ENCODE data around the gene CARHSP1.
A peak's percentile ranks its signal among the peaks of the same experiment; 100 is the strongest.

Gene CARHSP1

DNA sequence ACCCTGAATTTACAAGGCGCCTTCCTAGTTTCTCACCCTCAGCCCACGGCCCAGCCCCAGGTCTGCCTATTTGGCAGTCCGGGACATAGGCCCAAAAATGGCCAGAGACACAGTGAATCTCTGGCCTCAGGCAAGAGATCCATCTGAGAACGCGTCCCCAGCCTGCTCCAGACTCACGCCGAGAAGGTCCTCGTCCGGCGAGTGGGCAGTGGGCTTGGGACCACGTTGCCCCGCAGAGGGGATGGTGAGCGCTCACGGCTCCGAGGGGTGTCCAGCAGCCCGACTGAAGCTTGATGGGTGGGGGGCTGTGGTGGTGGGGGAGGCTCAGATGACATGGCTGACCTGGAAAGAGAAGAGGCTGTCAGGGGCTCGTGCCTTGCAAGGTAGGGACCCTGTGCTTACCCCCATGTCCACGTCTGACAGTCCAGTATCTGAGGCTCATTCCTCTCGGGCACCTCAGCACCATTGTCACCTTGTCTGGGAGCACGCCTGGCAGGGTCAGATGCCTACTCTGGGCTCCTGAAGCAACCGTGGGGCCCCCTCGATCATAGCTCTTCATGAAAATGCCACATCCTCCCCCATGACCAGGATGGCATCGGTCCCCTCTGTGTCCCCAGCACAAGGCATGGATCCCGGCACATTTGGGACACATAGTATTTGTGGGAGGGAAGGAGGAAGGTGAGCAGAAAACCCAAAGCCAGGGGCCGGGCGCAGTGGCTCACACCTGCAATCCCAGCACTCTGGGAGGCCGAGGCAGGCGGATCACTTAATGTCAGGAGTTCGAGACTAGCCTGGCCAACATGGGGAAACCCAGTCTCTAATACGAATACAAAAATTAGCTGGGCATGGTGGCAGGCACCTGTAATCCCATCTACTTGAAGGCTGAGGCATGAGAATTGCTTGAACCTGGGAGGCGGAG lies 9.6 kb downstream of the CARHSP1 start:
- DNase-seq (ENCODE audit: low read depth in 2 of 2), result no peak
- H3K4me3 ChIP-seq (replicated peaks in 1 of 2; ENCODE audit: low read depth in 2 of 2, low read length in 2 of 2), result no peak overlapping the region

DNA sequence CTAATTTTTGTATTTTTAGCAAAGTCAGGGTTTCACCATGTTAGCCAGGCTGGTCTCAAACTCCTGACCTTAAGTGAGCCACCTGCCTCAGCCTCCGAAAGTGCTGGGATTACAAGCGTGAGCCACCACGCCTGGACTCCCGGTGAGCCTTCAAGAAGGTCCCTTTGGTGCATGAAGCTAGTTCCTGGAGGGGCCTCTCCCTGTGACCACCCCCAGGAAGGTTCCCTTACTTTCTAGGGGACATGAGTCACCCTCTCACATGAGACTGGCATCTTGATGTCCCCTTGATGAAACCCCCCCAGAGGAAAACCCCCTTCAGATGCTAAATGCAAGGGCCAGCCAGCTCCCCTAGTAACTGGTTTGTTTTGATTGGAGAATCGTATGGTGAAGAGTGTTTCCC lies 12.8 kb downstream of the CARHSP1 start:
- no peak overlapping the region for H3K4me3 ChIP-seq (replicated peaks in 1 of 2; ENCODE audit: low read depth in 2 of 2, low read length in 2 of 2)
- TF ChIP-seq, protein P1, sequence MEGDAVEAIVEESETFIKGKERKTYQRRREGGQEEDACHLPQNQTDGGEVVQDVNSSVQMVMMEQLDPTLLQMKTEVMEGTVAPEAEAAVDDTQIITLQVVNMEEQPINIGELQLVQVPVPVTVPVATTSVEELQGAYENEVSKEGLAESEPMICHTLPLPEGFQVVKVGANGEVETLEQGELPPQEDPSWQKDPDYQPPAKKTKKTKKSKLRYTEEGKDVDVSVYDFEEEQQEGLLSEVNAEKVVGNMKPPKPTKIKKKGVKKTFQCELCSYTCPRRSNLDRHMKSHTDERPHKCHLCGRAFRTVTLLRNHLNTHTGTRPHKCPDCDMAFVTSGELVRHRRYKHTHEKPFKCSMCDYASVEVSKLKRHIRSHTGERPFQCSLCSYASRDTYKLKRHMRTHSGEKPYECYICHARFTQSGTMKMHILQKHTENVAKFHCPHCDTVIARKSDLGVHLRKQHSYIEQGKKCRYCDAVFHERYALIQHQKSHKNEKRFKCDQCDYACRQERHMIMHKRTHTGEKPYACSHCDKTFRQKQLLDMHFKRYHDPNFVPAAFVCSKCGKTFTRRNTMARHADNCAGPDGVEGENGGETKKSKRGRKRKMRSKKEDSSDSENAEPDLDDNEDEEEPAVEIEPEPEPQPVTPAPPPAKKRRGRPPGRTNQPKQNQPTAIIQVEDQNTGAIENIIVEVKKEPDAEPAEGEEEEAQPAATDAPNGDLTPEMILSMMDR (IDR thresholded peaks at IDR 0.05; ENCODE audit: low read depth, low read length), result no peak
- DNase-seq (ENCODE audit: low read depth in 2 of 2), result no peak

More for the DNA sequence above, 9.6 kb downstream of the CARHSP1 start:
- TF ChIP-seq, protein P1 (IDR thresholded peaks at IDR 0.05; ENCODE audit: low read depth, low read length), result no peak

DNA sequence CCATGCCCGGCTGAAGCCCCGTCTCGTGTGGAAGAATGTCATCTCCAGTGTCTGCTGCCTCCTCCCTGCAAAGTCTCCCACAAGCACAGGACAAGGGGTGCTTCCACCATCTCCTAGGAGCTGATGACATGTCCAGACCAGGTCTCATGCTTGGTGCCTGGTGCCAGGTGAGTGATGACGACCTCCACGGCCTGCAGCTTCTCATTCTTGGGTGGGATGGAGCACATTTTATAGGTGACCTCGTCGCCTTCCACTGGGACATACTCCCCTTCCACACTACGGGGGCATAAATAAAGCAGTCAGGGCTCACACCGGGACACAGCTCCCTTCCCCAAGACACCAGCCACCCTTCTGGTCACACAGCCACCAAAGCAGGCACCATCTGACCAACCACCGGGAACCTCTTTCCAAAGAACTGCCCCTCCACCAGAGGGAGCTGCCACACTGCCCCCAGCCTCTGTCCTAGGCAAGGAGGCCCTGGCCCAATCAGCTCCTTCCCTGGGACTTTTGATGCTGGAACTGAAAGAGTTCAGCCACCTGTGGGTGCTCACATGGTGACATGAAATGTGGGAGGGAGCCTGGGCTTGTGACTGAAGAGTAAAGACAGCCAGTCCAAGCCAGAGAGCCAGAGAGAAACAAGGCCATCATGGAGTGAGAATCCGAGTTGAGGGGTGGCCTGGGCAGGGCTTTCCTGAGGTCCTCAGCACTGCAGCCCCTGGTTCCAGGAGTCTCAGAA lies 13.6 kb downstream of the CARHSP1 start:
- no peak overlapping the region for H3K4me3 ChIP-seq (replicated peaks in 1 of 2; ENCODE audit: low read depth in 2 of 2, low read length in 2 of 2)
- DNase-seq (ENCODE audit: low read depth in 2 of 2), result no peak
- TF ChIP-seq, protein P1 (IDR thresholded peaks at IDR 0.05; ENCODE audit: low read depth, low read length), result peak; percentile 32

DNA sequence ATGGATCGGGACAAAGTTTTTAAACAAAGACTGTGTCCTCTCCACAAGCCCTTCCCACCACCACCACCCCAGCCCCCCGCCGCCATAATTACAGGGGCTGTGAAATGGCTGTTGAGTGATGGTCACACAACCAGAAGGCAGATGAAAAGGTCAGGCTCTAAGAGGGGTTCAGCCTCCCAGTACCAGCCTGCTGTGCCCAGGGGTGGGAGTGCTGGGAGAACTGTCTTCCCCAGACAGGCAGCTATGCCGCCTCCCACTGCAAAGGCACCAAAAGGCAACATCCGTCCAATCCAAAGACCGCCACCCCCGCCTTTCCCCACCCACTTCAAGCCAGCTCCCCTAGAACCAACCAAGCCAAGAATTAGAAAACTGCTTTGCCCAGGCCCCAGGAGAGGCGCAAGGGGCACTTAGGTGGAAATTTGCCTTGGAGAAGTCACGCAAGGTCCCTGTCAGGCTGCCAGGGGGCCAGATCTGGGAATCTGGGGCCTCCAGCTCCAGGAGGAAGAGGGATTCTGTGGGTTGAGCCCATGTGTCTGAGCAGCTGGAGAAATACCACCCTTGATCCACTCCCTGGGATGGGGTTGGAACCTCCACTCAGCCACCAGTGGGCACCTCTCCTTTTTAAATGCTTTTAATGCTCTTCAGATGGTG lies 14.4 kb downstream of the CARHSP1 start:
- no peak for DNase-seq (ENCODE audit: low read depth in 2 of 2)
- H3K4me3 ChIP-seq (replicated peaks in 1 of 2; ENCODE audit: low read depth in 2 of 2, low read length in 2 of 2), result no peak overlapping the region
- TF ChIP-seq, protein P1 (IDR thresholded peaks at IDR 0.05; ENCODE audit: low read depth, low read length), result no peak

DNA sequence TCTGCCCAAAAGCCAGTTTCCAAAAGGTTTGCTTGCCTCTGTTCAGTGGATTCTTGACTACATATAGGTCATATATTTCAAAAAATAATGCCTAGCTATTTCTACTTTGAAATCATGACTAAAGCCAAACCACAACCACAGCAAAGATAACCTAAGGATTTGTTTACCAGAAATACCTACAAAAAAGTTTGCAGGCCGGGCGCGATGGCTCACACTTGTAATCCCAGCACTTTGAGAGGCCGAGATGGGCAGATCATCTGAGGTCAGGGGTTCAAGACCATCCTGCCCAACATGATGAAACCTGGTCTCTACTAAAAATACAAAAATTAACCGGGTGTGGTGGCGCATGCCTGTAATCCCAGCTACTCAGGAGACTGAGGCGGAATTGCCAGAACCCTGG lies 15.2 kb downstream of the CARHSP1 start:
- DNase-seq (ENCODE audit: low read depth in 2 of 2), result no peak
- H3K4me3 ChIP-seq (replicated peaks in 1 of 2; ENCODE audit: low read depth in 2 of 2, low read length in 2 of 2), result no peak overlapping the region
- TF ChIP-seq, protein P1 (IDR thresholded peaks at IDR 0.05; ENCODE audit: low read depth, low read length), result no peak

DNA sequence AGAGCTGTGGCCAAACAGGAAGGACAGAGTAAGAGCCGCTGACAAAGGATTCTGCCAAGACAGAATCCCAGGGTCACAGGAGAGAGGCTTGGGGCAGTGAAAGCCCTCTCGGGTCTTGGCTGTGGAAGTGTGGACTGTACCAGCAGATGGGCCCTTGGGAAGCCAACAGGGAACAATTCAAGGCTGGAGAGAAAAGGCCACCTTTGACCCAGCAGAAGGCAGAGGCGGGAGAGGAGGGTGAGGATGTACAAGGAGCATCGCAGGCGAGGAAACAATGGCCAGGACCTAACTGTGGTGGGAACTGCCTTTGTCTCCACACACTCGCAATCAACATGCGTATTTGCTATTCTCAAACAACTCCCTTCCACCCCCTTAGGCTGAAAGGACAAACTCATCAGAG lies 15.7 kb downstream of the CARHSP1 start:
- DNase-seq (ENCODE audit: low read depth in 2 of 2), result no peak
- H3K4me3 ChIP-seq (replicated peaks in 1 of 2; ENCODE audit: low read depth in 2 of 2, low read length in 2 of 2), result no peak overlapping the region
- TF ChIP-seq, protein P1 (IDR thresholded peaks at IDR 0.05; ENCODE audit: low read depth, low read length), result no peak

Data from cardiac fibroblast (primary cell).